Activated CD4-positive, alpha-beta T cell treated with anti-CD3 and anti-CD28 coated beads for 36 hours (primary cell): ENCODE measurements around the gene NLRP11. TPM values are rescaled to one million over a fixed set of nuclear protein-coding genes. Genes with fewer than 3 reads are reported as not detected.

Experiments
- ATAC-seq: fragments of 200-7000 bp; cut with Tn5 transposase; one replicate; pipeline ENCODE4 v1.10.0; 2021; ENCODE audit warnings: mild to moderate bottlenecking, moderate library complexity
- CTCF ChIA-PET: fragments of 350-600 bp; sonication (Branson Sonifier 250); formaldehyde crosslinking; loops from one replicate; lab custom pipeline; 2021; ENCODE audit warnings: antibody characterized with exemption; lab: Charles Lee
- POLR2A ChIA-PET: fragments of 350-600 bp; sonication (Branson Sonifier 250); formaldehyde crosslinking; loops from one replicate; lab custom pipeline; 2021; ENCODE audit warnings: antibody characterized with exemption, inconsistent platforms; lab: Charles Lee
- DNase-seq: peaks from one replicate; pipeline ENCODE4 v3.0.0-alpha.2; 2020
- H3K27ac Mint-ChIP-seq: one replicate; pipeline ENCODE4 v1.8.0; 2021; ENCODE audit warnings: mixed read lengths
- H3K27me3 Mint-ChIP-seq: one replicate; pipeline ENCODE4 v1.8.0; 2021; ENCODE audit warnings: mixed read lengths
- H3K36me3 Mint-ChIP-seq: one replicate; pipeline ENCODE4 v1.8.0; 2021; ENCODE audit warnings: low read depth, mixed read lengths
- H3K4me1 Mint-ChIP-seq: one replicate; pipeline ENCODE4 v1.8.0; 2021; ENCODE audit warnings: mixed read lengths
- H3K4me3 Mint-ChIP-seq: one replicate; pipeline ENCODE4 v1.8.0; 2021; ENCODE audit warnings: mild to moderate bottlenecking, moderate library complexity, mixed read lengths
- H3K9me3 Mint-ChIP-seq: one replicate; pipeline ENCODE4 v1.8.0; 2021; ENCODE audit warnings: low read depth, mixed read lengths
- intact Hi-C, 2 experiments: fragments of 100-400 bp; cut with DNase I in 1 of 2; cut with micrococcal nuclease in 1 of 2; formaldehyde crosslinking; loops; one replicate each; pipeline versions ENCODE4 v1.14.2 to v1.15.1; 2022 to 2024; cut with DNase I, micrococcal nuclease
- total RNA-seq, 2 experiments: library from RNA; stranded (reverse); gene quantifications; one replicate each; pipeline ENCODE4 v1.2.3, GENCODE V29; 2021

NLRP11 gene
- under 1 TPM; 0.05 TPM for total RNA-seq

DNA sequence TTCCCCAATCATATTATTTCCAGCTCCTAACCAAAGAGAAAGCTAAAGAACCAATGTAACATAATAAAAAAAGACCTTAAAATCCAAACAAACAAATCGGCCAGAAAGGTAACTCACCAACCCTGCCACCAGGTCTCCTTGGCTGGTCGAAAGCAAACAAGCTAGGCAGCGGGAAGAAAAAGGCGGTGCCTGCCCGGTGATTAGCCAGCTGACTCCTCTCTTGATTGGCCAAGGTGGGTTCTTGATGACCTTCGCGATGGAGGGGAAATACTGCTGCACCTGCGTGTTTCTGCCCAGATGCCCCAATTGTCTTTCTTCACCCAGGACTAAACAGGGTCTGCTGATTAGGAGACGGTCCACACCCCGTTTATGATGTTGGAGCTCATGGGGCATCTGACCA is at the start of gene NLRP11:
Gene NLRP11, minus strand, starts transcription at position 154 of the 400 bp plus-strand sequence. CDS start 13,825 bp downstream, outside the sequence.
- intact Hi-C loops = no loop called here
- Mint-ChIP-seq H3K4me1 (no peaks in the 10 kb centered on the region), H3K27ac (no peak within 1 kb of the TSS), H3K27me3 (peaks cover 2% of the 10 kb centered on the region), H3K9me3 (peaks cover 6% of the 10 kb centered on the region), H3K4me3 (no peak within 1 kb of the TSS), H3K36me3 (no peaks in the 10 kb centered on the region)
- no peak for DNase-seq
- ChIA-PET CTCF (no interaction called here), POLR2A (no interaction called here)
- ATAC-seq = no peak

DNA sequence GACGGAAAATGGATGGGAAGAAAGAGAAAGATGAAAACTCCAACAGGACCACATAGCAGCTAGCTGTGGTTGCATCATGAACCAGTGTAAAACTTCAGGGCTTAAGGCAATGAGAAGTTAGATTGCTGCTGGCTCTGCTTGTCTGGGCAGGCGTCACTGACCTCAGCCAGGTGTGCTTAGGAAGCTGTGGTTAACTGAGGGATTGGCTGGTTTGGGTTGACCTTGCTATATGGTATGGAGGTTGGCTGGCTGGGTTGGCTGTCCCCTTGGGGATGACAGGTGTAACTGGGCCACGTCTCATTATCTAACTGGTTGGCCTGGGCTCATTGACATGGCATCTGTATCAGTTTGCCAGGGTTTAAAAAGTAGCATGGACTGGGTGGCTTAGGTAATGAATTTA is 45.4 kb upstream of the NLRP11 start:
- ChIA-PET POLR2A (no interaction called here), CTCF (no interaction called here)
- peaks cover 25% of the 10 kb centered on the region for H3K9me3 Mint-ChIP-seq
- H3K36me3 Mint-ChIP-seq = no peaks in the 10 kb centered on the region
- H3K4me1 Mint-ChIP-seq = no peaks in the 10 kb centered on the region
- ATAC-seq (no peak), DNase-seq (no peak)
- H3K4me3 Mint-ChIP-seq = no peak overlapping the region
- H3K27ac Mint-ChIP-seq = no peak overlapping the region
- intact Hi-C loops = no loop called here
- peaks cover 3% of the 10 kb centered on the region for H3K27me3 Mint-ChIP-seq

DNA sequence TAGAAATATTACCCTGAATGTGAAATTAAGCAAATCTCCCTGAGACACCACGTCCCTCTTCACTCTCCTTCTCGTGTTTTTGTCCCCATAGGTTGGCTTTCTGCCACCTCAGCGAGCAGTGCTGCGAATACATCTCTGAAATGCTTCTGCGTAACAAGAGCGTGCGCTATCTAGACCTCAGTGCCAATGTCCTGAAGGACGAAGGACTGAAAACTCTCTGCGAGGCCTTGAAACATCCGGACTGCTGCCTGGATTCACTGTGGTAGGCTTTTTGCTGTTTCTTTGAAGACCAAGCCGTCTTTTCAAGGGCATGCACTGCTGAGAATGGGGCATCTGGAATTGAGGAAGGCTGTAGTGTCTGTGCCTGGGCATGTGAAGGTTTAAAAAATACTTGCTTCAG is 38.9 kb upstream of the NLRP11 start:
- DNase-seq (no peak), ATAC-seq (no peak)
- intact Hi-C loops = no loop called here
- H3K36me3 Mint-ChIP-seq = peaks cover 1% of the 10 kb centered on the region
- ChIA-PET POLR2A (no interaction called here), CTCF (interaction anchor here (1.4 kb wide), 1 partner anchor 19 kb away, joined by 3 read pairs; no protein-coding TSS in a partner anchor)
- no peak overlapping the region for H3K27ac Mint-ChIP-seq
- peaks cover 3% of the 10 kb centered on the region for H3K27me3 Mint-ChIP-seq
- no peaks in the 10 kb centered on the region for H3K4me1 Mint-ChIP-seq
- peaks cover 30% of the 10 kb centered on the region for H3K9me3 Mint-ChIP-seq
- H3K4me3 Mint-ChIP-seq = no peak overlapping the region

DNA sequence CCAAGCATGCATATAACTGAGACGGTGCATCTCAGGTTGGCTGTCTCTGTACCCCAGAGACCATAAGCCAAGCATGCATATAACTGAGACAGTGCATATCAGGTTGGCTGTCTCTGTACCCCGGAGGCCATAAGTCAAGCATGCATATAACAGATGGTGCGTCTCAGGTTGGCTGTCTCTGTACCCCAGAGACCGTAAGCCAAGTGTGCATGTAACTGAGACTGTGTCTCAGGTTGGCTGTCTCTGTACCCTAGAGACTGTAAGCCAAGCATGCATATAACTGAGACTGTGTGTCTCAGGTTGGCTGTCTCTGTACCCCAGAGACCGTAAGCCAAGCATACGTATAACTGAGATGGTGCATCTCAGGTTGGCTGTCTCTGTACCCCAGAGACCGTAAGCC is 35.3 kb upstream of the NLRP11 start:
- peaks cover 1% of the 10 kb centered on the region for H3K36me3 Mint-ChIP-seq
- peaks cover 21% of the 10 kb centered on the region for H3K9me3 Mint-ChIP-seq

DNA sequence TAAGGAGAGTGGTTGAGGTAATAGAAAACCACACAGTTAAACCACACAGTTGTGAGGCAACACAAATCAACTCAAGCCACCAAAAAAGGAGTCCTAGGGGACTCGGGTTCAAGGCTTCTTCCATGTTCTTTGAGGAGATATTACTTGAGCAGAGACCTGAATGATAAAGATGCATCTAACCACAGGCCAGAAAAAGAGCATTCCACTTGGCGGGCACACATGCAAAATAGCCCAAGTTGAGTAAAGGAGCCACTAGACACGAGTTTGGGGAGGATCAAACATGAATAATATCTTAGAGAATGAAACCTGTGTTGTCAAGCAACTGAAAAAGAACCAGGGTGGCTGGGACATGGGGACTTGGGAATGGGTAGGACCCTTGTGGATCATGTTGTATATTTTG is 34.7 kb upstream of the NLRP11 start:
- Mint-ChIP-seq H3K9me3 (peaks cover 21% of the 10 kb centered on the region), H3K4me1 (no peaks in the 10 kb centered on the region), H3K27ac (no peak overlapping the region), H3K27me3 (peaks cover 2% of the 10 kb centered on the region), H3K36me3 (peaks cover 1% of the 10 kb centered on the region), H3K4me3 (no peak overlapping the region)
- CTCF ChIA-PET = no interaction called here
- intact Hi-C loops = no loop called here
- DNase-seq (no peak), ATAC-seq (no peak)
- POLR2A ChIA-PET = no interaction called here

More for the DNA sequence above, 35.3 kb upstream of the NLRP11 start:
- ATAC-seq (no peak), DNase-seq (no peak)
- ChIA-PET POLR2A (no interaction called here), CTCF (no interaction called here)
- no peak overlapping the region for H3K4me3 Mint-ChIP-seq
- H3K27ac Mint-ChIP-seq = no peak overlapping the region
- intact Hi-C loops = no loop called here
- H3K4me1 Mint-ChIP-seq = no peaks in the 10 kb centered on the region
- H3K27me3 Mint-ChIP-seq = peaks cover 2% of the 10 kb centered on the region

DNA sequence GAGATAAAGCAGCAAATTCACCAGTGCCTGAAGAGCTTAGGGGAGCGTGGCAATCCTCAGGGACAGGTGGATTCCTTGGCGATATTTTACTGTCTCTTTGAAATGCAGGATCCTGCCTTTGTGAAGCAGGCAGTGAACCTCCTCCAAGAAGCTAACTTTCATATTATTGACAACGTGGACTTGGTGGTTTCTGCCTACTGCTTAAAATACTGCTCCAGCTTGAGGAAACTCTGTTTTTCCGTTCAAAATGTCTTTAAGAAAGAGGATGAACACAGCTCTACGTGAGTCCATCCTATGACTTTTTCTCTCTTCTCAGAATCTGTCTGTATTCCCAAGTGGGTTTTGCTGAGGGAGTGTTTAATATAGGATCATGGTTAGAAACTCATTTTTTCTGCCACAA is 27.2 kb upstream of the NLRP11 start:
- intact Hi-C loops = no loop called here
- ATAC-seq (no peak), DNase-seq (no peak)
- Mint-ChIP-seq H3K4me3 (no peak overlapping the region), H3K27me3 (no peaks in the 10 kb centered on the region), H3K9me3 (peaks cover 5% of the 10 kb centered on the region), H3K36me3 (no peaks in the 10 kb centered on the region), H3K4me1 (no peaks in the 10 kb centered on the region), H3K27ac (no peak overlapping the region)
- ChIA-PET CTCF (interaction anchor here (1.2 kb wide), 1 partner anchor 217 kb away, joined by 3 read pairs; no protein-coding TSS in a partner anchor), POLR2A (no interaction called here)

DNA sequence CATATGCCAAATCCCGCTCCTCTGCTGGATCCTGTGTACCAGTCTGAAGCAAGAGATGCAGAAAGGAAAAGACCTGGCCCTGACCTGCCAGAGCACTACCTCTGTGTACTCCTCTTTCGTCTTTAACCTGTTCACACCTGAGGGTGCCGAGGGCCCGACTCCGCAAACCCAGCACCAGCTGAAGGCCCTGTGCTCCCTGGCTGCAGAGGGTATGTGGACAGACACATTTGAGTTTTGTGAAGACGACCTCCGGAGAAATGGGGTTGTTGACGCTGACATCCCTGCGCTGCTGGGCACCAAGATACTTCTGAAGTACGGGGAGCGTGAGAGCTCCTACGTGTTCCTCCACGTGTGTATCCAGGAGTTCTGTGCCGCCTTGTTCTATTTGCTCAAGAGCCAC is 26.6 kb upstream of the NLRP11 start:
- CTCF ChIA-PET = no interaction called here
- H3K4me1 Mint-ChIP-seq = no peaks in the 10 kb centered on the region
- H3K27ac Mint-ChIP-seq = no peak overlapping the region
- POLR2A ChIA-PET = no interaction called here
- ATAC-seq = no peak
- H3K27me3 Mint-ChIP-seq = no peaks in the 10 kb centered on the region
- peaks cover 5% of the 10 kb centered on the region for H3K9me3 Mint-ChIP-seq
- intact Hi-C loops = no loop called here
- DNase-seq = no peak
- no peak overlapping the region for H3K4me3 Mint-ChIP-seq
- H3K36me3 Mint-ChIP-seq = no peaks in the 10 kb centered on the region

DNA sequence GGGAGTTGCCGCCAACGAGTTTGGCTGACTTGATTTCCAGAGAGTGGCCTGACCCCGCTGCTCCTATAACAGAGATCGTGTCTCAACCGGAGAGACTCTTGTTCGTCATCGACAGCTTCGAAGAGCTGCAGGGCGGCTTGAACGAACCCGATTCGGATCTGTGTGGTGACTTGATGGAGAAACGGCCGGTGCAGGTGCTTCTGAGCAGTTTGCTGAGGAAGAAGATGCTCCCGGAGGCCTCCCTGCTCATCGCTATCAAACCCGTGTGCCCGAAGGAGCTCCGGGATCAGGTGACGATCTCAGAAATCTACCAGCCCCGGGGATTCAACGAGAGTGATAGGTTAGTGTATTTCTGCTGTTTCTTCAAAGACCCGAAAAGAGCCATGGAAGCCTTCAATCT is 26.2 kb upstream of the NLRP11 start:
- DNase-seq = no peak
- no peak overlapping the region for H3K4me3 Mint-ChIP-seq
- ATAC-seq = no peak
- ChIA-PET CTCF (interaction anchor here (0.6 kb wide), 1 partner anchor 393 kb away, joined by 4 read pairs; no protein-coding TSS in a partner anchor), POLR2A (no interaction called here)
- peaks cover 2% of the 10 kb centered on the region for H3K9me3 Mint-ChIP-seq
- intact Hi-C loops = no loop called here
- no peaks in the 10 kb centered on the region for H3K36me3 Mint-ChIP-seq
- H3K27ac Mint-ChIP-seq = no peak overlapping the region
- no peaks in the 10 kb centered on the region for H3K27me3 Mint-ChIP-seq
- H3K4me1 Mint-ChIP-seq = no peaks in the 10 kb centered on the region

DNA sequence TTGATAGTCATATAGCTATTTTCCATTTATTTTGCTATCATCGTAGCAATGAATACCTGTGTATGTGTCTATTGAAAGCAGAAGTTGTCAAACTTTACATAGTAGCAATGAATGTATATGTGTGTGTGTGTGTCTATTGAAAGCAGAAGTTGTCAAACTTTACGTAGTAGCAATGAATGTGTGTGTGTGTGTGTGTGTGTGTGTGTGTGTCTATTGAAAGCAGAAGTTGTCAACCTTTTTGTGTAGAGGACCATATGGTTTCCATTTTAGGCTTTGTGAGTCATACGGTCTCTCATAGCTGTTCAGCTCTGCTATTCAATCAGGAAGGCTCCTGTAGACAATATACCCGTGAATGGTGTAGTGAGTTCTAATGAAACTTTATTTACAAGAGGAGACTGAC is 25.4 kb upstream of the NLRP11 start:
- intact Hi-C loops = no loop called here
- no peaks in the 10 kb centered on the region for H3K27me3 Mint-ChIP-seq
- peaks cover 2% of the 10 kb centered on the region for H3K9me3 Mint-ChIP-seq
- CTCF ChIA-PET = no interaction called here
- H3K4me3 Mint-ChIP-seq = no peak overlapping the region
- H3K27ac Mint-ChIP-seq = no peak overlapping the region
- no peak for ATAC-seq
- DNase-seq = no peak
- H3K4me1 Mint-ChIP-seq = no peaks in the 10 kb centered on the region
- no peaks in the 10 kb centered on the region for H3K36me3 Mint-ChIP-seq
- POLR2A ChIA-PET = no interaction called here

DNA sequence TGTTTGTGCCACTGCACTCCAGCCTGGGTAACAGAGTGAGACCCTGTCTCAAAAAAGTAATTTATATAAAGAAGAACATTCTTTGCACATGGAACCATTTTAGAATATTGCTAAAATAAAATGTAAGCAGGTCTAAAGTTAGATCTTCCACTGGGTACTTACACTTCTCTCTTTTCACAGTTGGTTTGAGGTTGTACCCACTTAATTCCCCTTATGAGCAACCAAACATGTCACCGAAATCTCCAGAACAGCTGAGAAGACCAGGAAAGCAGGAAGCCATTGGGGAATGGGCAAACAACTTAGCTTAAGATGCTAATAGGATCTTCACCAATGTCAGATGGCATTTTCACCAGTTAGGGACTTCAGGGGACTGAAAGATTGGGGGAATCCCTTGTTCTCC is 23.4 kb upstream of the NLRP11 start:
- ATAC-seq = no peak
- Mint-ChIP-seq H3K27ac (no peak overlapping the region), H3K4me1 (no peaks in the 10 kb centered on the region), H3K36me3 (no peaks in the 10 kb centered on the region), H3K27me3 (no peaks in the 10 kb centered on the region), H3K9me3 (peaks cover 8% of the 10 kb centered on the region), H3K4me3 (no peak overlapping the region)
- intact Hi-C loops = no loop called here
- POLR2A ChIA-PET = no interaction called here
- no peak for DNase-seq
- CTCF ChIA-PET = no interaction called here

DNA sequence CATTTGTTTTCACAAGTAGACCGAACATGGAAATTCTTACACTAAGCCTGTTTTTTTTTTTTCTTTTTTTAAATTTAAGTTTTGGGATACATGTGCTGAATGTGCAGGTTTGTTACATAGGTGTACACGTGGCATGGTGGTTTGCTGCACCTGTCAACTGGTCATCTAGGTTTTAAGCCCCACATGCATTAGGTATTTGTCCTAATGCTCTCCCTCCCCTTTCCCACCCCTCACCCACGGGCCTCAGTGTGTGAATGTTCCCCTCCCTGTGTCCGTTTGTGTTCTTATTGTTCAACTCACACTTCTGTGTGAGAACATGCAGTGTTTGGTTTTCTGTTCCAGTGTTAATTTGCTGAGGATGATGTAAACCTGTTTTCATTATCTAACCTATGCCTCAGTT is 7.1 kb upstream of the NLRP11 start:
- Mint-ChIP-seq H3K36me3 (no peaks in the 10 kb centered on the region), H3K27me3 (no peaks in the 10 kb centered on the region), H3K9me3 (peaks cover 16% of the 10 kb centered on the region), H3K4me3 (no peak overlapping the region), H3K27ac (no peak overlapping the region), H3K4me1 (no peaks in the 10 kb centered on the region)
- no peak for DNase-seq
- intact Hi-C loops = no loop called here
- ATAC-seq = no peak
- POLR2A ChIA-PET = no interaction called here
- CTCF ChIA-PET = interaction anchor here (0.6 to 0.7 kb wide), 2 partner anchors 11 to 108 kb away, joined by 3 to 4 read pairs; no protein-coding TSS in a partner anchor

DNA sequence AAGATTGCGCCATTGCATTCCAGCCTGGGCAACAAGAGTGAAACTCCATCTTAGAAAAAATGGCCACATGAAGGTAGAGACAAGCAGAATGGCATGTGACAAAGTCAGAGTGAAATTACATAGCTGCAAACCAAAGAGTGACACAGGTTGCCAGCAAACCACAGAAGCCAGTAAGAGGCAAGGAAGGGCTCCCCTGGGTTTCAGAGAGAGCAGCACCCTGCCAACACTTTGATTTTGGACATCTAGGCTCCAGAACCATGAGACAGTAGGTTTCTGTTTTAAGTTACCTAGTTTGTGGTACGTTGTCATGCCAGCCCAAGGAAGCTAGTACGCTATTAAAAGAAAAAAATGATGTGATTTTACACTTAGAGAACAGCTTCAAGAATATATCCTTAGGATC is 6.5 kb upstream of the NLRP11 start:
- ChIA-PET CTCF (interaction anchor here (0.6 to 0.7 kb wide), 2 partner anchors 10 to 108 kb away, joined by 3 to 4 read pairs; no protein-coding TSS in a partner anchor), POLR2A (no interaction called here)
- DNase-seq (no peak), ATAC-seq (no peak)
- no peaks in the 10 kb centered on the region for H3K27me3 Mint-ChIP-seq
- no peak overlapping the region for H3K4me3 Mint-ChIP-seq
- H3K4me1 Mint-ChIP-seq = no peaks in the 10 kb centered on the region
- intact Hi-C loops = no loop called here
- H3K36me3 Mint-ChIP-seq = no peaks in the 10 kb centered on the region
- no peak overlapping the region for H3K27ac Mint-ChIP-seq
- H3K9me3 Mint-ChIP-seq = peaks cover 14% of the 10 kb centered on the region
